Hematopoietic multipotent progenitor cell treated with erythropoietin and hydrocortisone succinate and interleukin-3 and kit ligand, for 4 days (in vitro differentiated cells): Measurements from ENCODE around the gene ARID2.

Source experiments
- DNase-seq: peaks from one replicate; pipeline ENCODE4 v3.0.0-alpha.2; 2015

The ARID2 gene

GRCh38 chr12:45763381-45763780 lies 33.9 kb downstream of the ARID2 start:
- DNase-seq: no peak

GRCh38 chr12:45768194-45768593 lies 38.7 kb downstream of the ARID2 start:
- no peak for DNase-seq

GRCh38 chr12:45773747-45774146 lies 44.2 kb downstream of the ARID2 start:
- peak; percentile 58 for DNase-seq

- no peak for DNase-seq
Observed at GRCh38 chr12:45774508-45775162, 45.1 kb downstream of the ARID2 start.

GRCh38 chr12:45775465-45775864 lies 46.0 kb downstream of the ARID2 start:
- no peak for DNase-seq

- no peak for DNase-seq
Observed at GRCh38 chr12:45775964-45776363, 46.5 kb downstream of the ARID2 start.

- DNase-seq: no peak
Observed at GRCh38 chr12:45779936-45780335, 50.4 kb downstream of the ARID2 start.

GRCh38 chr12:45781080-45781479 lies 51.6 kb downstream of the ARID2 start:
- no peak for DNase-seq

- no peak for DNase-seq
Observed at GRCh38 chr12:45785315-45785714, 55.8 kb downstream of the ARID2 start.

- no peak for DNase-seq
Observed at GRCh38 chr12:45789025-45789424, 59.5 kb downstream of the ARID2 start.

GRCh38 chr12:45794422-45794821 lies 64.9 kb downstream of the ARID2 start:
- DNase-seq: peak; percentile 20

- no peak for DNase-seq
Observed at GRCh38 chr12:45801625-45802024, 72.1 kb downstream of the ARID2 start.

GRCh38 chr12:45803111-45803510 lies 73.6 kb downstream of the ARID2 start:
- DNase-seq: peak; percentile 53

- DNase-seq: no peak
Observed at GRCh38 chr12:45816652-45817051, 87.1 kb downstream of the ARID2 start.

- peak; percentile 43 for DNase-seq
Observed at GRCh38 chr12:45827974-45828373, 98.5 kb downstream of the ARID2 start.

GRCh38 chr12:45828402-45828801 lies 98.9 kb downstream of the ARID2 start:
- no peak for DNase-seq

GRCh38 chr12:45831590-45831989 lies 102.1 kb downstream of the ARID2 start:
- no peak for DNase-seq

GRCh38 chr12:45833401-45833800 lies 103.9 kb downstream of the ARID2 start:
- DNase-seq: no peak

- DNase-seq: no peak
Observed at GRCh38 chr12:45834809-45835208, 105.3 kb downstream of the ARID2 start.

GRCh38 chr12:45839917-45840316 lies 110.4 kb downstream of the ARID2 start:
- DNase-seq: no peak

GRCh38 chr12:45849289-45849688 lies 119.8 kb downstream of the ARID2 start:
- no peak for DNase-seq

GRCh38 chr12:45850302-45850701 lies 120.8 kb downstream of the ARID2 start:
- DNase-seq: no peak

GRCh38 chr12:45852508-45852907 lies 123.0 kb downstream of the ARID2 start:
- no peak for DNase-seq

GRCh38 chr12:45853550-45853949 lies 124.0 kb downstream of the ARID2 start:
- no peak for DNase-seq

GRCh38 chr12:45863332-45863731 lies 133.8 kb downstream of the ARID2 start:
- no peak for DNase-seq
